GM12878 (cell line): ENCODE data around the gene RAP1GAP. TPM values are rescaled to one million over a fixed set of nuclear protein-coding genes. Genes with fewer than 3 reads are reported as not detected.

Source experiments
- ATF2 ChIP-seq: IDR thresholded peaks from 2 replicates; pipeline ENCODE4 v1.6.1; 2012; ENCODE audit warnings: low read length, inconsistent platforms
- BCL11A ChIP-seq: IDR thresholded peaks from 2 replicates; pipeline ENCODE4 v1.6.1; 2011; ENCODE audit warnings: low read depth, low read length
- CEBPB ChIP-seq, 2 experiments: fragments of 150-350 bp in 1 of 2; IDR thresholded peaks; 2 replicates each; pipeline ENCODE4 v1.6.1; 2012 to 2014; ENCODE audit warnings: low read depth in 2 of 2, low read length in 2 of 2, borderline replicate concordance in 1 of 2, inconsistent platforms in 1 of 2
- E2F8 ChIP-seq: fragments of 450-650 bp; IDR thresholded peaks from 2 replicates; pipeline ENCODE4 v1.6.1; 2018; ENCODE audit warnings: mild to moderate bottlenecking, low read depth, moderate library complexity; ENCODE audit not compliant: partially characterized antibody
- EGR1 ChIP-seq, 2 experiments: IDR thresholded peaks; 1 replicate in 1 of 2; 2 replicates in 1 of 2; pipeline ENCODE4 v1.6.1; 2011 to 2012; ENCODE audit warnings: low read depth in 2 of 2, low read length in 2 of 2, borderline replicate concordance in 1 of 2, mild to moderate bottlenecking in 1 of 2, moderate library complexity in 1 of 2
- FOXK2 ChIP-seq: fragments of 450-650 bp; IDR thresholded peaks from 2 replicates; pipeline ENCODE4 v1.6.1; 2017; ENCODE audit warnings: mild to moderate bottlenecking, moderate library complexity
- FOXM1 ChIP-seq: IDR thresholded peaks from 2 replicates; pipeline ENCODE4 v1.6.1; 2012; ENCODE audit warnings: low read depth, mild to moderate bottlenecking, inconsistent platforms, low read length, moderate library complexity
- HDGF ChIP-seq: fragments of 450-650 bp; IDR thresholded peaks from 2 replicates; pipeline ENCODE4 v1.6.1; 2016; ENCODE audit warnings: antibody characterized with exemption
- MAX ChIP-seq: IDR thresholded peaks from 2 replicates; pipeline ENCODE4 v1.6.1; 2012; ENCODE audit warnings: low read depth, low read length, improper control_type of control experiment
- MTA3 ChIP-seq: IDR thresholded peaks from 2 replicates; pipeline ENCODE4 v1.6.1; 2012; ENCODE audit warnings: low read length, inconsistent platforms, borderline replicate concordance
- PBX3 ChIP-seq: IDR thresholded peaks from 2 replicates; pipeline ENCODE4 v1.6.1; 2011; ENCODE audit warnings: mild to moderate bottlenecking, low read depth, low read length, moderate library complexity; ENCODE audit not compliant: insufficient replicate concordance
- PKNOX1 ChIP-seq: fragments of 450-650 bp; IDR thresholded peaks from 2 replicates; pipeline ENCODE4 v1.6.1; 2016; ENCODE audit warnings: mild to moderate bottlenecking
- POLR2A ChIP-seq: IDR thresholded peaks from 2 replicates; pipeline ENCODE4 v1.6.1; 2011; ENCODE audit warnings: low read depth, mild to moderate bottlenecking, low read length
- RAD51 ChIP-seq: fragments of 450-650 bp; IDR thresholded peaks from 2 replicates; pipeline ENCODE4 v1.6.1; 2016; ENCODE audit warnings: moderate library complexity, mild to moderate bottlenecking, inconsistent platforms
- SMAD1 ChIP-seq: fragments of 450-650 bp; IDR thresholded peaks from 2 replicates; pipeline ENCODE4 v1.6.1; 2018; ENCODE audit warnings: mild to moderate bottlenecking, low read depth; ENCODE audit not compliant: partially characterized antibody
- SP1 ChIP-seq: IDR thresholded peaks from one replicate; pipeline ENCODE4 v1.6.1; 2011; ENCODE audit warnings: low read depth, low read length
- SREBF2 ChIP-seq: IDR thresholded peaks from 2 replicates; pipeline ENCODE4 v1.6.1; 2012; ENCODE audit warnings: mild to moderate bottlenecking, low read length
- SUPT20H ChIP-seq: IDR thresholded peaks from 2 replicates; pipeline ENCODE4 v1.6.1; 2011; ENCODE audit warnings: low read depth, mild to moderate bottlenecking, low read length, moderate library complexity, borderline replicate concordance; ENCODE audit not compliant: control insufficient read depth
- TBL1XR1 ChIP-seq: IDR thresholded peaks from 2 replicates; pipeline ENCODE4 v1.6.1; 2012; ENCODE audit warnings: low read depth, low read length, improper control_type of control experiment
- TCF12 ChIP-seq: IDR thresholded peaks from 2 replicates; pipeline ENCODE4 v1.6.1; 2011; ENCODE audit warnings: low read depth, mild to moderate bottlenecking, low read length
- ZBED1 ChIP-seq: IDR thresholded peaks from 2 replicates; pipeline ENCODE4 v1.6.1; 2016; ENCODE audit warnings: borderline replicate concordance
- ZBTB33 ChIP-seq: fragments of 450-650 bp; IDR thresholded peaks from 2 replicates; pipeline ENCODE4 v1.6.1; 2017; ENCODE audit warnings: mild to moderate bottlenecking
- polyA plus RNA-seq, 11 experiments: library from polyadenylated mRNA; depleted of rRNA in 4 of 11; unstranded in 6 of 11; stranded (reverse) in 5 of 11; fragments of >200 nt; fragmentation: Nextera tagmentation in 4 of 11; fragmentation: Illumina TruSeq in 1 of 11; extraction: Ambion mirVana in 4 of 11; extraction: Trizol in 1 of 11; gene quantifications; 1 replicate in 1 of 11; 2 replicates in 10 of 11; pipeline versions ENCODE4 v1.2.1 to v1.2.3, GENCODE V29; 2011 to 2016; ENCODE audit warnings: inconsistent platforms in 2 of 11, missing spikeins in 2 of 11, low read depth in 1 of 11
- total RNA-seq, 4 experiments: library from RNA; depleted of rRNA in 3 of 4; stranded (reverse); fragments of >200 nt in 3 of 4; fragmentation: Illumina TruSeq in 1 of 4; extraction: Trizol in 1 of 4; gene quantifications; 2 replicates each; pipeline versions ENCODE4 v1.2.1 to v1.2.3, GENCODE V29; 2013 to 2021

The RAP1GAP gene
- total and polyA plus RNA-seq, 10 of the 15 experiments (the other 5 are each of a cell fraction or from before 2014, with no cell fraction given), result 0.04 to 0.96 (median 0.09) TPM; not detected in 3

GRCh38 chr1:21647431-21648351, 21.5 kb downstream of the RAP1GAP start (continued):
- TF ChIP-seq E2F8, result no peak
- no peak for TF ChIP-seq HDGF
- TF ChIP-seq SREBF2, result no peak
- 0 out of 2 replicates have a peak, but pooled peaks have one; percentile 17 for TF ChIP-seq TCF12
- TF ChIP-seq SP1, result no peak
- no peak for TF ChIP-seq POLR2A
- no peak for TF ChIP-seq SUPT20H
- TF ChIP-seq MAX, result peak; percentile 18; the same call in 1 of the 2 replicates
- no peak for TF ChIP-seq SMAD1
- TF ChIP-seq FOXM1, result no peak
- no peak for TF ChIP-seq BCL11A
- TF ChIP-seq PKNOX1, result peak; percentile 83
- no peak for TF ChIP-seq ZBED1
- no peak for TF ChIP-seq EGR1 (IDR thresholded peaks at IDR 0.05; ENCODE audit: borderline replicate concordance in 1 of 2, low read depth in 2 of 2, low read length in 2 of 2)
- no peak for TF ChIP-seq CEBPB (IDR thresholded peaks at IDR 0.05; ENCODE audit: borderline replicate concordance in 1 of 2, low read depth in 2 of 2, low read length in 2 of 2)
- no peak for TF ChIP-seq FOXK2
- peak; percentile 14 for TF ChIP-seq PBX3
- no peak for TF ChIP-seq MTA3
- no peak for TF ChIP-seq RAD51
- TF ChIP-seq ZBTB33, result no peak
- TF ChIP-seq ATF2, result no peak
- no peak for TF ChIP-seq TBL1XR1
